Activated naive CD4-positive, alpha-beta T cell treated with anti-CD3 and anti-CD28 coated beads, Interleukin-2, amount 50 U/mL, for 72 hours (primary cell): ENCODE measurements around the gene TSPAN18. TPM values are rescaled to one million over a fixed set of nuclear protein-coding genes. Genes with fewer than 3 reads are reported as not detected.

ENCODE experiments used
- ATAC-seq, 2 donors: fragments of 150-1000 bp; cut with Tn5 transposase; 2 replicates each; pipeline ENCODE4 v1.10.0; 2021; ENCODE audit warnings: mild to moderate bottlenecking in 2 of 2, moderate library complexity in 2 of 2
- DNase-seq, 2 donors: peaks; one replicate each; pipeline ENCODE4 v3.0.0; 2021 to 2022; ENCODE audit warnings: low spot score in 2 of 2
- H3K27ac Mint-ChIP-seq, 2 donors: one replicate each; pipeline ENCODE4 v1.8.0; 2022; ENCODE audit warnings: mild to moderate bottlenecking in 2 of 2, mixed read lengths in 2 of 2
- H3K36me3 Mint-ChIP-seq, 2 donors: one replicate each; pipeline ENCODE4 v1.8.0; 2022; ENCODE audit warnings: mixed read lengths in 2 of 2
- H3K9me3 Mint-ChIP-seq, 2 donors: one replicate each; pipeline ENCODE4 v1.8.0; 2022; ENCODE audit warnings: mixed read lengths in 2 of 2
- total RNA-seq, 2 donors: library from RNA; stranded (reverse); gene quantifications; one replicate each; pipeline ENCODE4 v1.2.3, GENCODE V29; 2022

The TSPAN18 gene
- total RNA-seq, 2 donors from 2014 or later, result 2.3 to 3.6 TPM

- no peak for DNase-seq
- no peak overlapping the region for H3K27ac Mint-ChIP-seq
- ATAC-seq, result no peak
- no peaks in the 10 kb centered on the region for H3K36me3 Mint-ChIP-seq
- no peaks in the 10 kb centered on the region for H3K9me3 Mint-ChIP-seq
Measured at GRCh38 chr11:44878711-44879110, 151.9 kb downstream of the TSPAN18 start.

- DNase-seq (no peak), ATAC-seq (no peak)
- Mint-ChIP-seq H3K9me3 (no peaks in the 10 kb centered on the region), H3K27ac (no peak overlapping the region), H3K36me3 (no peaks in the 10 kb centered on the region)
Measured at GRCh38 chr11:44879432-44879831, 152.7 kb downstream of the TSPAN18 start.

- ATAC-seq, result no peak
- no peaks in the 10 kb centered on the region for H3K36me3 Mint-ChIP-seq
- no peak for DNase-seq
- H3K27ac Mint-ChIP-seq, result no peak overlapping the region
- H3K9me3 Mint-ChIP-seq, result no peaks in the 10 kb centered on the region
Measured at GRCh38 chr11:44880511-44880910, 153.7 kb downstream of the TSPAN18 start.

GRCh38 chr11:44880953-44881352, 154.2 kb downstream of the TSPAN18 start:
- DNase-seq (no peak), ATAC-seq (no peak)
- no peaks in the 10 kb centered on the region for H3K9me3 Mint-ChIP-seq
- no peak overlapping the region for H3K27ac Mint-ChIP-seq
- H3K36me3 Mint-ChIP-seq, result no peaks in the 10 kb centered on the region

GRCh38 chr11:44883277-44883676, 156.5 kb downstream of the TSPAN18 start:
- Mint-ChIP-seq H3K27ac (no peak overlapping the region), H3K9me3 (no peaks in the 10 kb centered on the region), H3K36me3 (no peaks in the 10 kb centered on the region)
- DNase-seq (no peak), ATAC-seq (peak in 1 of 2 donors; percentile 39)

- Mint-ChIP-seq H3K9me3 (no peaks in the 10 kb centered on the region), H3K27ac (peak overlapping the region in 1 of 2 donors; percentile 41), H3K36me3 (no peaks in the 10 kb centered on the region)
- ATAC-seq, result no peak
- DNase-seq, result no peak
Measured at GRCh38 chr11:44884056-44884455, 157.3 kb downstream of the TSPAN18 start.

- no peaks in the 10 kb centered on the region for H3K36me3 Mint-ChIP-seq
- H3K27ac Mint-ChIP-seq, result no peak overlapping the region
- H3K9me3 Mint-ChIP-seq, result no peaks in the 10 kb centered on the region
- no peak for ATAC-seq
- no peak for DNase-seq
Measured at GRCh38 chr11:44885065-44885810, 158.5 kb downstream of the TSPAN18 start.

GRCh38 chr11:44885919-44886789, 159.4 kb downstream of the TSPAN18 start:
- DNase-seq, result no peak
- peak overlapping the region in 1 of 2 donors; percentile 45 for H3K27ac Mint-ChIP-seq

GRCh38 chr11:44886790-44887140, 160.0 kb downstream of the TSPAN18 start:
- Mint-ChIP-seq H3K9me3 (no peaks in the 10 kb centered on the region), H3K36me3 (no peaks in the 10 kb centered on the region), H3K27ac (no peak overlapping the region)
- DNase-seq, result no peak
- ATAC-seq, result no peak

More at GRCh38 chr11:44885919-44886789, 159.4 kb downstream of the TSPAN18 start:
- Mint-ChIP-seq H3K9me3 (no peaks in the 10 kb centered on the region), H3K36me3 (no peaks in the 10 kb centered on the region)
- ATAC-seq, result no peak

- Mint-ChIP-seq H3K9me3 (no peaks in the 10 kb centered on the region), H3K27ac (no peak overlapping the region), H3K36me3 (no peaks in the 10 kb centered on the region)
- ATAC-seq (no peak), DNase-seq (no peak)
Measured at GRCh38 chr11:44887636-44888035, 160.9 kb downstream of the TSPAN18 start.

- DNase-seq (no peak), ATAC-seq (no peak)
- H3K9me3 Mint-ChIP-seq, result no peaks in the 10 kb centered on the region
- no peak overlapping the region for H3K27ac Mint-ChIP-seq
- H3K36me3 Mint-ChIP-seq, result no peaks in the 10 kb centered on the region
Measured at GRCh38 chr11:44889266-44889665, 162.5 kb downstream of the TSPAN18 start.

GRCh38 chr11:44892843-44893242, 166.1 kb downstream of the TSPAN18 start:
- ATAC-seq (no peak), DNase-seq (no peak)
- H3K9me3 Mint-ChIP-seq, result peaks cover 0 to under 1% of the 10 kb centered on the region in 2 donors

GRCh38 chr11:44893308-44893822, 166.6 kb downstream of the TSPAN18 start:
- ATAC-seq (no peak), DNase-seq (no peak)
- Mint-ChIP-seq H3K9me3 (peaks cover 0 to 3% of the 10 kb centered on the region in 2 donors), H3K36me3 (peaks cover 0 to 7% of the 10 kb centered on the region in 2 donors), H3K27ac (no peak overlapping the region)

More at GRCh38 chr11:44892843-44893242, 166.1 kb downstream of the TSPAN18 start:
- peaks cover 0 to 2% of the 10 kb centered on the region in 2 donors for H3K36me3 Mint-ChIP-seq
- H3K27ac Mint-ChIP-seq, result no peak overlapping the region

GRCh38 chr11:44893846-44894617, 167.3 kb downstream of the TSPAN18 start:
- peak; percentile 67 to 95 for ATAC-seq
- Mint-ChIP-seq H3K27ac (no peak overlapping the region), H3K9me3 (peaks cover 0 to 3% of the 10 kb centered on the region in 2 donors), H3K36me3 (peaks cover 0 to 7% of the 10 kb centered on the region in 2 donors)
- peak in 1 of 2 donors; percentile 74 for DNase-seq

GRCh38 chr11:44899959-44900358, 173.2 kb downstream of the TSPAN18 start:
- ATAC-seq (peak; percentile 64 to 88), DNase-seq (peak in 1 of 2 donors; percentile 50)
- peaks cover 0 to 7% of the 10 kb centered on the region in 2 donors for H3K36me3 Mint-ChIP-seq

GRCh38 chr11:44901120-44901633, 174.4 kb downstream of the TSPAN18 start:
- Mint-ChIP-seq H3K36me3 (peaks cover 0 to 7% of the 10 kb centered on the region in 2 donors), H3K9me3 (peaks cover 0 to 3% of the 10 kb centered on the region in 2 donors), H3K27ac (no peak overlapping the region)
- no peak for ATAC-seq
- DNase-seq, result no peak

More at GRCh38 chr11:44899959-44900358, 173.2 kb downstream of the TSPAN18 start:
- Mint-ChIP-seq H3K27ac (no peak overlapping the region), H3K9me3 (peaks cover 0 to 3% of the 10 kb centered on the region in 2 donors)
